Uterus (tissue), 2 donors: ENCODE results near the gene UBE2QL1.

Experiments used
- POLR2A ChIP-seq, 2 donors: fragments of 450-650 bp; IDR thresholded peaks; one replicate each; pipeline ENCODE4 v1.6.1; 2016; ENCODE audit warnings: antibody characterized with exemption in 2 of 2, mild to moderate bottlenecking in 1 of 2, moderate library complexity in 1 of 2
- TF ChIP-seq, protein P1 (sequence below), 4 experiments: fragments of 200-600 bp in 2 of 4; fragments of 450-650 bp in 2 of 4; sonication (generic) in 2 of 4; IDR thresholded peaks; one replicate each; pipeline ENCODE4 v1.5.1; 2016 to 2019; ENCODE audit warnings: antibody characterized with exemption in 4 of 4, mild to moderate bottlenecking in 2 of 4, moderate library complexity in 1 of 4

DNA sequence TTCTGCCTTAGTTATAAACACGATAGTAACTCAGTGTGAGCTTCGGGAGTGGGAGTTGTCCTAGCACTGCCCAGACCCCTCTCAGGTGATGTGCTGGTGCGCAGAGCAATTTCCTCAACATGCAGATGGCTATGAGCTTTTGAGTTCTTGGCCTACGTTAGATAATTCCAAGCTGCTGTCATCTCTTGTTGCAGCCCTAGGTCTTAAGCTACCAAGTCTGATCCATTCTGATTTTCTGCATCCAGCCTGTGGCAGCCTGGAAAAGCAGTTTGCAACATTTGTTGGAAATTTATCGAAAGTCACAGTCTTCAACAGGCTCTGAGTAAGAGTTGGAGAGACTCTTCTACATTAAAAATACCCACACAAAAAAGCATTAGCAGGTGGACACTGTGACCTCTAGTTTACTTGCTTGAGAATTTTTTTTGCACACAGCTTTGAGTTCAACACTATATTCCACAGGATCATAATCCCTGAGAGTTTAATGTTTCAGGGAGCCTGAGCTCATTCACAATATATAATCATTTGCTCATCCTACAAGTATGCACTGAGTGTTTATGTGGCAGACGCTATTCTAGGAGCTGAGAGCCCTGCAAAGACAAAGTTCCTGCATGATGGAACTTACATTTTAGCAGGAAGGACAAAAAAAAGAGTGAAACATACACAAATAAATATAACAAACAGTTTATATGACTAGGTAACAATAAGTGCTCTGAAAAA lies 91.6 kb downstream of the UBE2QL1 start:
- TF ChIP-seq, protein P1, sequence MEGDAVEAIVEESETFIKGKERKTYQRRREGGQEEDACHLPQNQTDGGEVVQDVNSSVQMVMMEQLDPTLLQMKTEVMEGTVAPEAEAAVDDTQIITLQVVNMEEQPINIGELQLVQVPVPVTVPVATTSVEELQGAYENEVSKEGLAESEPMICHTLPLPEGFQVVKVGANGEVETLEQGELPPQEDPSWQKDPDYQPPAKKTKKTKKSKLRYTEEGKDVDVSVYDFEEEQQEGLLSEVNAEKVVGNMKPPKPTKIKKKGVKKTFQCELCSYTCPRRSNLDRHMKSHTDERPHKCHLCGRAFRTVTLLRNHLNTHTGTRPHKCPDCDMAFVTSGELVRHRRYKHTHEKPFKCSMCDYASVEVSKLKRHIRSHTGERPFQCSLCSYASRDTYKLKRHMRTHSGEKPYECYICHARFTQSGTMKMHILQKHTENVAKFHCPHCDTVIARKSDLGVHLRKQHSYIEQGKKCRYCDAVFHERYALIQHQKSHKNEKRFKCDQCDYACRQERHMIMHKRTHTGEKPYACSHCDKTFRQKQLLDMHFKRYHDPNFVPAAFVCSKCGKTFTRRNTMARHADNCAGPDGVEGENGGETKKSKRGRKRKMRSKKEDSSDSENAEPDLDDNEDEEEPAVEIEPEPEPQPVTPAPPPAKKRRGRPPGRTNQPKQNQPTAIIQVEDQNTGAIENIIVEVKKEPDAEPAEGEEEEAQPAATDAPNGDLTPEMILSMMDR (IDR thresholded peaks at IDR 0.05), result no peak
- TF ChIP-seq POLR2A (IDR thresholded peaks at IDR 0.05), result no peak
